Tibial nerve (tissue), 4 donors: ENCODE measurements around the gene GSG1L. TPM values are rescaled to one million over a fixed set of nuclear protein-coding genes. Genes with fewer than 3 reads are reported as not detected.

Experiments
- DNase-seq, 2 donors: peaks; one replicate each; pipeline ENCODE4 v3.0.0-alpha.2; 2019; ENCODE audit warnings: low spot score in 2 of 2
- H3K27ac ChIP-seq, 4 donors: fragments of 200-600 bp; sonication (generic) in 3 of 4; one replicate each; pipeline ENCODE4 v1.5.1; 2017 to 2019; ENCODE audit warnings: mild to moderate bottlenecking in 1 of 4
- H3K27me3 ChIP-seq, 2 donors: fragments of 200-600 bp; sonication (generic) in 1 of 2; one replicate each; pipeline versions ENCODE4 v1.5.1 to v1.6.0; 2017 to 2019
- H3K36me3 ChIP-seq, 3 donors: fragments of 200-600 bp; sonication (generic); one replicate each; pipeline ENCODE4 v1.5.1; 2018 to 2019
- H3K4me1 ChIP-seq, 4 donors: fragments of 200-600 bp; sonication (generic) in 3 of 4; one replicate each; pipeline ENCODE4 v1.5.1; 2017 to 2019
- H3K4me3 ChIP-seq, 4 donors: fragments of 200-600 bp; sonication (generic) in 3 of 4; one replicate each; pipeline ENCODE4 v1.5.1; 2017 to 2019; ENCODE audit warnings: mild to moderate bottlenecking in 1 of 4, moderate library complexity in 1 of 4
- H3K9me3 ChIP-seq, 4 donors: fragments of 200-600 bp; sonication (generic) in 3 of 4; one replicate each; pipeline ENCODE4 v1.5.1; 2017 to 2019
- EP300 ChIP-seq, 2 donors: sonication (generic); formaldehyde crosslinking; IDR thresholded peaks; one replicate each; pipeline ENCODE4 v1.6.1; 2017; ENCODE audit warnings: antibody characterized with exemption in 2 of 2, mild to moderate bottlenecking in 1 of 2
- POLR2A ChIP-seq, 2 donors: fragments of 450-650 bp; IDR thresholded peaks; one replicate each; pipeline ENCODE4 v1.6.1; 2017; ENCODE audit warnings: antibody characterized with exemption in 2 of 2, mild to moderate bottlenecking in 2 of 2, moderate library complexity in 2 of 2
- WGBS, 2 donors: methylation state at CpG; one replicate each; pipeline ENCODE4 v1.1.5; 2018; 5-methylcytosine and 5-hydroxymethylcytosine counted together
- total RNA-seq, 4 donors: library from RNA; depleted of rRNA; stranded (reverse); fragments of >200 nt; gene quantifications; one replicate each; pipeline ENCODE4 v1.1.0, GENCODE V29; 2016
- TF ChIP-seq, protein P1 (sequence below), 5 experiments: fragments of 200-600 bp in 3 of 5; fragments of 450-650 bp in 2 of 5; sonication (generic) in 3 of 5; IDR thresholded peaks; one replicate each; pipeline ENCODE4 v1.5.1; 2016 to 2019; ENCODE audit warnings: antibody characterized with exemption in 5 of 5, mild to moderate bottlenecking in 3 of 5, moderate library complexity in 2 of 5

The GSG1L gene
- total RNA-seq, 4 donors from 2014 or later, result not detected

- no peak for DNase-seq
- Histone ChIP-seq H3K27ac (no peak overlapping the region), H3K36me3 (no peaks in the 10 kb centered on the region), H3K27me3 (peaks cover 0 to 11% of the 10 kb centered on the region in 2 donors), H3K9me3 (peaks cover 0 to 20% (median 4%) of the 10 kb centered on the region in 4 donors), H3K4me3 (no peak overlapping the region), H3K4me1 (no peaks in the 10 kb centered on the region)
- WGBS, 2 donors, result 73 to 80% methylated on average over 7 of the region's 7 CpGs
- TF ChIP-seq, protein P1, sequence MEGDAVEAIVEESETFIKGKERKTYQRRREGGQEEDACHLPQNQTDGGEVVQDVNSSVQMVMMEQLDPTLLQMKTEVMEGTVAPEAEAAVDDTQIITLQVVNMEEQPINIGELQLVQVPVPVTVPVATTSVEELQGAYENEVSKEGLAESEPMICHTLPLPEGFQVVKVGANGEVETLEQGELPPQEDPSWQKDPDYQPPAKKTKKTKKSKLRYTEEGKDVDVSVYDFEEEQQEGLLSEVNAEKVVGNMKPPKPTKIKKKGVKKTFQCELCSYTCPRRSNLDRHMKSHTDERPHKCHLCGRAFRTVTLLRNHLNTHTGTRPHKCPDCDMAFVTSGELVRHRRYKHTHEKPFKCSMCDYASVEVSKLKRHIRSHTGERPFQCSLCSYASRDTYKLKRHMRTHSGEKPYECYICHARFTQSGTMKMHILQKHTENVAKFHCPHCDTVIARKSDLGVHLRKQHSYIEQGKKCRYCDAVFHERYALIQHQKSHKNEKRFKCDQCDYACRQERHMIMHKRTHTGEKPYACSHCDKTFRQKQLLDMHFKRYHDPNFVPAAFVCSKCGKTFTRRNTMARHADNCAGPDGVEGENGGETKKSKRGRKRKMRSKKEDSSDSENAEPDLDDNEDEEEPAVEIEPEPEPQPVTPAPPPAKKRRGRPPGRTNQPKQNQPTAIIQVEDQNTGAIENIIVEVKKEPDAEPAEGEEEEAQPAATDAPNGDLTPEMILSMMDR (IDR thresholded peaks at IDR 0.05), result no peak
- TF ChIP-seq EP300 (IDR thresholded peaks at IDR 0.05) (no peak), POLR2A (IDR thresholded peaks at IDR 0.05) (no peak)
Measured at GRCh38 chr16:28051486-28051885, 12.0 kb downstream of the GSG1L start.

- 50 to 58% methylated on average over 8 of the region's 8 CpGs for WGBS, 2 donors
- no peaks in the 10 kb centered on the region for H3K27me3 ChIP-seq
- no peaks in the 10 kb centered on the region for H3K36me3 ChIP-seq
- no peak for TF ChIP-seq EP300 (IDR thresholded peaks at IDR 0.05)
- TF ChIP-seq POLR2A (IDR thresholded peaks at IDR 0.05), result no peak
- TF ChIP-seq, protein P1 (IDR thresholded peaks at IDR 0.05), result no peak
- H3K27ac ChIP-seq, result no peak overlapping the region
- H3K4me3 ChIP-seq, result no peak overlapping the region
- H3K9me3 ChIP-seq, result peaks cover 0 to 7% (median 0%) of the 10 kb centered on the region in 4 donors
- no peaks in the 10 kb centered on the region for H3K4me1 ChIP-seq
- no peak for DNase-seq
Measured at GRCh38 chr16:28042811-28043210, 20.7 kb downstream of the GSG1L start.

GRCh38 chr16:28041615-28042014 is 21.9 kb downstream of the GSG1L start:
- H3K27ac ChIP-seq, result no peak overlapping the region
- DNase-seq, result no peak
- no peaks in the 10 kb centered on the region for H3K36me3 ChIP-seq
- peaks cover 0 to 2% (median 0%) of the 10 kb centered on the region in 4 donors for H3K9me3 ChIP-seq
- 80 to 84% methylated on average over 10 of the region's 10 CpGs for WGBS, 2 donors
- TF ChIP-seq, protein P1 (IDR thresholded peaks at IDR 0.05), result no peak
- no peak for TF ChIP-seq EP300 (IDR thresholded peaks at IDR 0.05)
- no peak for TF ChIP-seq POLR2A (IDR thresholded peaks at IDR 0.05)
- no peaks in the 10 kb centered on the region for H3K4me1 ChIP-seq
- no peak overlapping the region for H3K4me3 ChIP-seq
- no peaks in the 10 kb centered on the region for H3K27me3 ChIP-seq

DNA sequence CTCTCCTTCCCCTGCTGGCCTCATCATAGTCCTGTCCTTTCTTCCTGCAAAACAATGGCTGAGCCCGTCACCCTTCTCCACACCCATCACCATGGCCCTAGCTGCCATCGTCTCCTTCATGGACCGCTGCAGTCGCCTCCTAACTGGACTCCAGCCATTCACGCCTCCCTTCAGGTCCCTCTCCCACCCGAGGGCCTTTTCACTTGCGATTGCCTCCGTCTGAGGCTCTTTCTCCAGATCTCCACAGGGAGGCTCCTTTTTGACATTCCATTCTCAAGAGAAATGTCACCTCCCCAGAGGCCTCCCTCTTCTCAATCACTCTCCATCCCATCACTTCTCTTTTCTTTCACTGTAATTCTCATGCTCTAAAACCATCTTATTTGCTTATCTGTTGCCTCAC is 23.5 kb downstream of the GSG1L start:
- Histone ChIP-seq H3K27ac (no peak overlapping the region), H3K36me3 (no peaks in the 10 kb centered on the region), H3K9me3 (no peaks in the 10 kb centered on the region), H3K4me1 (no peaks in the 10 kb centered on the region), H3K27me3 (no peaks in the 10 kb centered on the region), H3K4me3 (no peak overlapping the region)
- TF ChIP-seq, protein P1 (IDR thresholded peaks at IDR 0.05), result no peak
- TF ChIP-seq POLR2A (IDR thresholded peaks at IDR 0.05), result no peak
- TF ChIP-seq EP300 (IDR thresholded peaks at IDR 0.05), result no peak
- no peak for DNase-seq
- WGBS, 2 donors, result 59 to 61% methylated on average over 8 of the region's 8 CpGs

- Histone ChIP-seq H3K4me1 (no peaks in the 10 kb centered on the region), H3K4me3 (no peak overlapping the region), H3K27me3 (no peaks in the 10 kb centered on the region), H3K9me3 (no peaks in the 10 kb centered on the region), H3K36me3 (no peaks in the 10 kb centered on the region), H3K27ac (no peak overlapping the region)
- DNase-seq, result no peak
- TF ChIP-seq POLR2A (IDR thresholded peaks at IDR 0.05) (no peak), EP300 (IDR thresholded peaks at IDR 0.05) (no peak)
- TF ChIP-seq, protein P1 (IDR thresholded peaks at IDR 0.05), result no peak
- 96% methylated on average over 10 of the region's 10 CpGs for WGBS, 2 donors
Measured at GRCh38 chr16:28039493-28039892, 24.0 kb downstream of the GSG1L start.
